Mucosa of stomach (tissue), 1 donor: ENCODE data around the gene CHP1.

ENCODE experiments used
- H3K27me3 ChIP-seq: one replicate; pipeline ENCODE4 v1.7.0; 2013; ENCODE audit warnings: mild to moderate bottlenecking, low read length; ENCODE audit not compliant: control insufficient read depth, insufficient read depth
- H3K36me3 ChIP-seq: one replicate; pipeline ENCODE4 v1.7.0; 2013; ENCODE audit warnings: low read length; ENCODE audit not compliant: control insufficient read depth, insufficient read depth
- H3K4me1 ChIP-seq: one replicate; pipeline ENCODE4 v1.7.0; 2013; ENCODE audit warnings: mild to moderate bottlenecking, low read length; ENCODE audit not compliant: control insufficient read depth, insufficient read depth
- H3K4me3 ChIP-seq: one replicate; pipeline ENCODE4 v1.7.0; 2013; ENCODE audit warnings: low read length
- H3K9ac ChIP-seq: one replicate; pipeline ENCODE4 v1.7.0; 2013; ENCODE audit warnings: mild to moderate bottlenecking, low read length, moderate library complexity
- H3K9me3 ChIP-seq: one replicate; pipeline ENCODE4 v1.7.0; 2013; ENCODE audit warnings: mild to moderate bottlenecking, low read length, moderate library complexity; ENCODE audit not compliant: control insufficient read depth
- donor health status: Pancreatic carcinoma.

Gene CHP1

GRCh38 chr15:41230650-41231421 is at the start of gene CHP1, which contains the start of gene EXD1:
CHP1 (plus strand) TSS chr15:41231268; CDS start chr15:41231383, 115 bp downstream.
EXD1 (minus strand) TSS chr15:41230757; CDS start chr15:41226575, 4,182 bp downstream.
- peak within 1 kb of the TSS; percentile 91 for H3K9ac ChIP-seq
- no peaks in the 10 kb centered on the region for H3K9me3 ChIP-seq
- H3K4me3 ChIP-seq = peak within 1 kb of the TSS; percentile 60
- no peaks in the 10 kb centered on the region for H3K36me3 ChIP-seq
- H3K27me3 ChIP-seq = no peaks in the 10 kb centered on the region
- peaks cover 18% of the 10 kb centered on the region for H3K4me1 ChIP-seq

- Histone ChIP-seq H3K4me1 (no peaks in the 10 kb centered on the region), H3K9me3 (no peaks in the 10 kb centered on the region), H3K9ac (no peak overlapping the region), H3K27me3 (no peaks in the 10 kb centered on the region), H3K4me3 (no peak overlapping the region), H3K36me3 (no peaks in the 10 kb centered on the region)
These were observed 48.8 kb upstream of the CHP1 start for GRCh38 chr15:41182266-41182665.

GRCh38 chr15:41183581-41183980 is 47.5 kb upstream of the CHP1 start:
- Histone ChIP-seq H3K9ac (no peak overlapping the region), H3K36me3 (no peaks in the 10 kb centered on the region), H3K27me3 (no peaks in the 10 kb centered on the region), H3K4me3 (no peak overlapping the region), H3K9me3 (no peaks in the 10 kb centered on the region), H3K4me1 (no peaks in the 10 kb centered on the region)

GRCh38 chr15:41194444-41194843 is 36.6 kb upstream of the CHP1 start:
- no peak overlapping the region for H3K4me3 ChIP-seq
- H3K4me1 ChIP-seq = no peaks in the 10 kb centered on the region
- H3K36me3 ChIP-seq = no peaks in the 10 kb centered on the region
- no peaks in the 10 kb centered on the region for H3K27me3 ChIP-seq
- H3K9ac ChIP-seq = no peak overlapping the region
- H3K9me3 ChIP-seq = no peaks in the 10 kb centered on the region

GRCh38 chr15:41199470-41199869 is 31.6 kb upstream of the CHP1 start:
- no peaks in the 10 kb centered on the region for H3K4me1 ChIP-seq
- H3K9me3 ChIP-seq = no peaks in the 10 kb centered on the region
- H3K9ac ChIP-seq = no peak overlapping the region
- no peak overlapping the region for H3K4me3 ChIP-seq
- no peaks in the 10 kb centered on the region for H3K36me3 ChIP-seq
- H3K27me3 ChIP-seq = no peaks in the 10 kb centered on the region

- no peak overlapping the region for H3K9ac ChIP-seq
- H3K9me3 ChIP-seq = no peaks in the 10 kb centered on the region
- H3K27me3 ChIP-seq = no peaks in the 10 kb centered on the region
- H3K4me3 ChIP-seq = no peak overlapping the region
- H3K36me3 ChIP-seq = no peaks in the 10 kb centered on the region
- no peaks in the 10 kb centered on the region for H3K4me1 ChIP-seq
These were observed 27.7 kb upstream of the CHP1 start for GRCh38 chr15:41203395-41203794.

GRCh38 chr15:41205315-41205714 is 25.8 kb upstream of the CHP1 start:
- no peaks in the 10 kb centered on the region for H3K27me3 ChIP-seq
- H3K9ac ChIP-seq = no peak overlapping the region
- H3K9me3 ChIP-seq = no peaks in the 10 kb centered on the region
- no peaks in the 10 kb centered on the region for H3K36me3 ChIP-seq
- H3K4me3 ChIP-seq = no peak overlapping the region
- H3K4me1 ChIP-seq = no peaks in the 10 kb centered on the region

- Histone ChIP-seq H3K9me3 (no peaks in the 10 kb centered on the region), H3K9ac (no peak overlapping the region), H3K27me3 (no peaks in the 10 kb centered on the region), H3K4me3 (no peak overlapping the region), H3K4me1 (no peaks in the 10 kb centered on the region), H3K36me3 (no peaks in the 10 kb centered on the region)
These were observed 23.2 kb upstream of the CHP1 start for GRCh38 chr15:41207687-41208448.

- no peaks in the 10 kb centered on the region for H3K27me3 ChIP-seq
- no peaks in the 10 kb centered on the region for H3K9me3 ChIP-seq
- H3K4me3 ChIP-seq = no peak overlapping the region
- no peaks in the 10 kb centered on the region for H3K4me1 ChIP-seq
- H3K36me3 ChIP-seq = no peaks in the 10 kb centered on the region
- no peak overlapping the region for H3K9ac ChIP-seq
These were observed 15.4 kb upstream of the CHP1 start for GRCh38 chr15:41215708-41216107.

GRCh38 chr15:41218851-41219250 is 12.2 kb upstream of the CHP1 start:
- H3K9ac ChIP-seq = no peak overlapping the region
- no peaks in the 10 kb centered on the region for H3K9me3 ChIP-seq
- H3K27me3 ChIP-seq = no peaks in the 10 kb centered on the region
- H3K36me3 ChIP-seq = no peaks in the 10 kb centered on the region
- no peaks in the 10 kb centered on the region for H3K4me1 ChIP-seq
- no peak overlapping the region for H3K4me3 ChIP-seq

GRCh38 chr15:41219381-41219780 is 11.7 kb upstream of the CHP1 start:
- Histone ChIP-seq H3K36me3 (no peaks in the 10 kb centered on the region), H3K4me1 (no peaks in the 10 kb centered on the region), H3K9ac (no peak overlapping the region), H3K9me3 (no peaks in the 10 kb centered on the region), H3K27me3 (no peaks in the 10 kb centered on the region), H3K4me3 (no peak overlapping the region)

- Histone ChIP-seq H3K4me3 (peak overlapping the region; percentile 60), H3K4me1 (peaks cover 18% of the 10 kb centered on the region), H3K27me3 (no peaks in the 10 kb centered on the region), H3K9ac (no peak overlapping the region), H3K36me3 (no peaks in the 10 kb centered on the region), H3K9me3 (no peaks in the 10 kb centered on the region)
These were observed 771 bp upstream of the CHP1 start for GRCh38 chr15:41230345-41230649.
